MM.1S (cell line): ENCODE data around the gene LRRC18.

Source experiments
- EZH2 ChIP-seq: fragments of 300-600 bp; sonication (generic); optimal IDR thresholded peaks from 2 replicates; pipeline ENCODE3; 2017; ENCODE audit warnings: low read depth, mild to moderate bottlenecking, antibody characterized with exemption, low read length, mixed read lengths
- EZH2phosphoT487 ChIP-seq: fragments of 300-600 bp; sonication (generic); IDR thresholded peaks from 2 replicates; pipeline ENCODE4 v1.6.1; 2018; ENCODE audit warnings: antibody characterized with exemption, low read length
- TF ChIP-seq, protein P1 (sequence below): fragments of 300-600 bp; sonication (generic); IDR thresholded peaks from 2 replicates; pipeline ENCODE4 v1.5.1; 2016; ENCODE audit warnings: antibody characterized with exemption, low read length, mixed read lengths

DNA sequence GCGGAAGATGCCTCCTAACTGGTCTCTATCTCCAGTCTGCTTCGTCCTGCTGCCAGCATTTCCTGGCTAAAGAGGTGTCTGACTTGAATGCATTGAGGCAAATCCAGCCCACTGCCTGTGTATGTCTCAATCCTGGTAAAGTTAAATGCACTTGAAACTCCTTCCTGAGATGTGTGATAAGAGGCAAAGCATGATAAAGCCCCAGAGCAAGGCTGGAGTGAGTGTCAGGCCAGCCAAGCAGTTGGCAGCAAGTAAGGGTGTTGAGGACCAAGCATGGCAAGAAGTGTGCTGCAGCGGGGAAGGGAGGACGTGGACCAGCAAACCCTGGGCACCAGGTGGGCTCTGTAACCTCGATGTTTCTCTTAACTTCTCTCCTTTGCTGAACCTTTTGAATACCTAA, 29.1 kb downstream of the LRRC18 start:
- TF ChIP-seq, protein P1, sequence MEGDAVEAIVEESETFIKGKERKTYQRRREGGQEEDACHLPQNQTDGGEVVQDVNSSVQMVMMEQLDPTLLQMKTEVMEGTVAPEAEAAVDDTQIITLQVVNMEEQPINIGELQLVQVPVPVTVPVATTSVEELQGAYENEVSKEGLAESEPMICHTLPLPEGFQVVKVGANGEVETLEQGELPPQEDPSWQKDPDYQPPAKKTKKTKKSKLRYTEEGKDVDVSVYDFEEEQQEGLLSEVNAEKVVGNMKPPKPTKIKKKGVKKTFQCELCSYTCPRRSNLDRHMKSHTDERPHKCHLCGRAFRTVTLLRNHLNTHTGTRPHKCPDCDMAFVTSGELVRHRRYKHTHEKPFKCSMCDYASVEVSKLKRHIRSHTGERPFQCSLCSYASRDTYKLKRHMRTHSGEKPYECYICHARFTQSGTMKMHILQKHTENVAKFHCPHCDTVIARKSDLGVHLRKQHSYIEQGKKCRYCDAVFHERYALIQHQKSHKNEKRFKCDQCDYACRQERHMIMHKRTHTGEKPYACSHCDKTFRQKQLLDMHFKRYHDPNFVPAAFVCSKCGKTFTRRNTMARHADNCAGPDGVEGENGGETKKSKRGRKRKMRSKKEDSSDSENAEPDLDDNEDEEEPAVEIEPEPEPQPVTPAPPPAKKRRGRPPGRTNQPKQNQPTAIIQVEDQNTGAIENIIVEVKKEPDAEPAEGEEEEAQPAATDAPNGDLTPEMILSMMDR = no peak
- TF ChIP-seq EZH2 (no peak), EZH2phosphoT487 (no peak)
